Measurements from ENCODE around the gene OSBPL1A.
"Not testable (repeated sequence)": the region's sequence is repeated elsewhere in the genome, so short reads cannot be mapped to it uniquely, and the experiment has no call there.

OSBPL1A gene

GRCh38 chr18:24187049-24187448 lies 210.6 kb downstream of the OSBPL1A start:
- no peaks in the 10 kb centered on the region for H3K27me3 ChIP-seq (ENCODE audit: low read depth)
- H3K36me3 ChIP-seq (replicated peaks): no peaks in the 10 kb centered on the region
- no peak overlapping the region for H3K4me3 ChIP-seq
- H3K4me1 ChIP-seq: no peaks in the 10 kb centered on the region
- H3K9me3 ChIP-seq: no peaks in the 10 kb centered on the region
- DNase-seq (ENCODE audit: low spot score in 2 of 2): no peak
- in situ Hi-C loops (cut with MboI; ENCODE audit: low sequenced_read_pairs): no loop called here

GRCh38 chr18:24185805-24186204 lies 211.8 kb downstream of the OSBPL1A start:
- Histone ChIP-seq H3K4me3 (no peak overlapping the region), H3K36me3 (replicated peaks) (no peaks in the 10 kb centered on the region), H3K9me3 (no peaks in the 10 kb centered on the region), H3K4me1 (no peaks in the 10 kb centered on the region; the same call in 1 of the 2 replicates), H3K27me3 (ENCODE audit: low read depth) (no peaks in the 10 kb centered on the region)
- in situ Hi-C loops (cut with MboI; ENCODE audit: low sequenced_read_pairs): no loop called here
- DNase-seq (ENCODE audit: low spot score in 2 of 2): no peak

- Histone ChIP-seq H3K36me3 (replicated peaks) (0 out of 2 replicates have a peak, but pooled peaks cover 6% of the 10 kb centered on the region), H3K4me3 (no peak overlapping the region), H3K9me3 (no peaks in the 10 kb centered on the region), H3K27me3 (ENCODE audit: low read depth) (no peaks in the 10 kb centered on the region), H3K4me1 (no peaks in the 10 kb centered on the region; the same call in 1 of the 2 replicates)
- in situ Hi-C loops (cut with MboI; ENCODE audit: low sequenced_read_pairs): no loop called here
- no peak for DNase-seq (ENCODE audit: low spot score in 2 of 2)
Measured at GRCh38 chr18:24181806-24182205, 215.8 kb downstream of the OSBPL1A start.

- H3K4me1 ChIP-seq: no peaks in the 10 kb centered on the region; the same call in 1 of the 2 replicates
- in situ Hi-C loops (cut with MboI; ENCODE audit: low sequenced_read_pairs): no loop called here
- no peak overlapping the region for H3K4me3 ChIP-seq
- no peaks in the 10 kb centered on the region for H3K27me3 ChIP-seq (ENCODE audit: low read depth)
- no peaks in the 10 kb centered on the region for H3K9me3 ChIP-seq
- no peak for DNase-seq (ENCODE audit: low spot score in 2 of 2)
- H3K36me3 ChIP-seq (replicated peaks): 0 out of 2 replicates have a peak, but pooled peaks cover 6% of the 10 kb centered on the region
Measured at GRCh38 chr18:24180048-24180447, 217.6 kb downstream of the OSBPL1A start.

- Histone ChIP-seq H3K4me1 (no peaks in the 10 kb centered on the region; the same call in 1 of the 2 replicates), H3K4me3 (no peak overlapping the region), H3K27me3 (ENCODE audit: low read depth) (no peaks in the 10 kb centered on the region), H3K9me3 (no peaks in the 10 kb centered on the region), H3K36me3 (replicated peaks) (0 out of 2 replicates have a peak, but pooled peaks cover 6% of the 10 kb centered on the region)
- in situ Hi-C loops (cut with MboI; ENCODE audit: low sequenced_read_pairs): loop anchor here (10.0 kb wide), 1 partner anchor 307 kb away; no protein-coding TSS in a partner anchor
- DNase-seq (ENCODE audit: low spot score in 2 of 2): no peak
Measured at GRCh38 chr18:24177499-24178133, 220.0 kb downstream of the OSBPL1A start.

- no peaks in the 10 kb centered on the region for H3K9me3 ChIP-seq
- H3K36me3 ChIP-seq (replicated peaks): 0 out of 2 replicates have a peak, but pooled peaks cover 6% of the 10 kb centered on the region
- H3K4me3 ChIP-seq: no peak overlapping the region
- peak; percentile 33 to 84 for DNase-seq (ENCODE audit: low spot score in 2 of 2)
- no peaks in the 10 kb centered on the region for H3K27me3 ChIP-seq (ENCODE audit: low read depth)
- no peaks in the 10 kb centered on the region; the same call in 1 of the 2 replicates for H3K4me1 ChIP-seq
- in situ Hi-C loops (cut with MboI; ENCODE audit: low sequenced_read_pairs): loop anchor here (10.0 kb wide), 1 partner anchor 308 kb away; no protein-coding TSS in a partner anchor
Measured at GRCh38 chr18:24176727-24177416, 220.8 kb downstream of the OSBPL1A start.

GRCh38 chr18:24173997-24174396 lies 223.6 kb downstream of the OSBPL1A start:
- Histone ChIP-seq H3K4me3 (no peak overlapping the region), H3K27me3 (ENCODE audit: low read depth) (no peaks in the 10 kb centered on the region), H3K4me1 (no peaks in the 10 kb centered on the region), H3K9me3 (no peaks in the 10 kb centered on the region), H3K36me3 (replicated peaks) (0 out of 2 replicates have a peak, but pooled peaks cover 6% of the 10 kb centered on the region)
- in situ Hi-C loops (cut with MboI; ENCODE audit: low sequenced_read_pairs): loop anchor here (10.0 kb wide), 1 partner anchor 311 kb away; no protein-coding TSS in a partner anchor
- DNase-seq (ENCODE audit: low spot score in 2 of 2): no peak

GRCh38 chr18:24170360-24170759 lies 227.3 kb downstream of the OSBPL1A start:
- in situ Hi-C loops (cut with MboI; ENCODE audit: low sequenced_read_pairs): loop anchor here (10.0 kb wide), 1 partner anchor 314 kb away; no protein-coding TSS in a partner anchor
- Histone ChIP-seq H3K27me3 (ENCODE audit: low read depth) (no peaks in the 10 kb centered on the region), H3K4me3 (no peak overlapping the region), H3K36me3 (replicated peaks) (peaks cover 3% of the 10 kb centered on the region), H3K9me3 (no peaks in the 10 kb centered on the region), H3K4me1 (no peaks in the 10 kb centered on the region)
- no peak for DNase-seq (ENCODE audit: low spot score in 2 of 2)

GRCh38 chr18:24168496-24168895 lies 229.1 kb downstream of the OSBPL1A start:
- no peak overlapping the region for H3K4me3 ChIP-seq
- no peaks in the 10 kb centered on the region for H3K4me1 ChIP-seq
- DNase-seq (ENCODE audit: low spot score in 2 of 2): no peak
- peaks cover 11% of the 10 kb centered on the region for H3K36me3 ChIP-seq (replicated peaks)
- no peaks in the 10 kb centered on the region for H3K27me3 ChIP-seq (ENCODE audit: low read depth)
- H3K9me3 ChIP-seq: no peaks in the 10 kb centered on the region
- in situ Hi-C loops (cut with MboI; ENCODE audit: low sequenced_read_pairs): no loop called here

- no peak for DNase-seq (ENCODE audit: low spot score in 2 of 2)
- Histone ChIP-seq H3K4me1 (no peaks in the 10 kb centered on the region), H3K4me3 (no peak overlapping the region), H3K36me3 (replicated peaks) (peaks cover 14% of the 10 kb centered on the region), H3K27me3 (ENCODE audit: low read depth) (no peaks in the 10 kb centered on the region), H3K9me3 (no peaks in the 10 kb centered on the region)
- in situ Hi-C loops (cut with MboI; ENCODE audit: low sequenced_read_pairs): no loop called here
Measured at GRCh38 chr18:24161304-24161703, 236.3 kb downstream of the OSBPL1A start.

GRCh38 chr18:24160086-24160485 lies 237.5 kb downstream of the OSBPL1A start:
- in situ Hi-C loops (cut with MboI; ENCODE audit: low sequenced_read_pairs): no loop called here
- Histone ChIP-seq H3K9me3 (no peaks in the 10 kb centered on the region), H3K4me3 (no peak overlapping the region), H3K36me3 (replicated peaks) (peaks cover 11% of the 10 kb centered on the region), H3K4me1 (no peaks in the 10 kb centered on the region), H3K27me3 (ENCODE audit: low read depth) (no peaks in the 10 kb centered on the region)
- no peak for DNase-seq (ENCODE audit: low spot score in 2 of 2)

- Histone ChIP-seq H3K4me1 (no peaks in the 10 kb centered on the region), H3K9me3 (no peaks in the 10 kb centered on the region), H3K4me3 (no peak overlapping the region), H3K36me3 (replicated peaks) (peaks cover 5% of the 10 kb centered on the region), H3K27me3 (ENCODE audit: low read depth) (no peaks in the 10 kb centered on the region)
- in situ Hi-C loops (cut with MboI; ENCODE audit: low sequenced_read_pairs): no loop called here
- no peak for DNase-seq (ENCODE audit: low spot score in 2 of 2)
Measured at GRCh38 chr18:24157855-24158254, 239.8 kb downstream of the OSBPL1A start.

- in situ Hi-C loops (cut with MboI; ENCODE audit: low sequenced_read_pairs): no loop called here
- Histone ChIP-seq H3K36me3 (replicated peaks) (no peaks in the 10 kb centered on the region; the same call in 1 of the 2 replicates), H3K9me3 (no peaks in the 10 kb centered on the region), H3K27me3 (ENCODE audit: low read depth) (no peaks in the 10 kb centered on the region), H3K4me1 (no peaks in the 10 kb centered on the region), H3K4me3 (no peak overlapping the region)
- no peak for DNase-seq (ENCODE audit: low spot score in 2 of 2)
Measured at GRCh38 chr18:24153397-24153796, 244.2 kb downstream of the OSBPL1A start.

- H3K4me3 ChIP-seq; H3K9me3 ChIP-seq; H3K27me3 ChIP-seq (ENCODE audit: low read depth); H3K4me1 ChIP-seq; in situ Hi-C loops (cut with MboI; ENCODE audit: low sequenced_read_pairs); DNase-seq (ENCODE audit: low spot score in 2 of 2); H3K36me3 ChIP-seq (replicated peaks): not testable (repeated sequence)
Measured at GRCh38 chr18:24149591-24149990, 248.0 kb downstream of the OSBPL1A start.
